ENCODE measurements around the gene EXTL2. TPM values are rescaled to one million over a fixed set of nuclear protein-coding genes. Genes with fewer than 3 reads are reported as not detected.

The EXTL2 gene
- total and polyA plus RNA-seq, 2 experiments from 2014 or later, result 23.9 to 42.5 TPM

DNA sequence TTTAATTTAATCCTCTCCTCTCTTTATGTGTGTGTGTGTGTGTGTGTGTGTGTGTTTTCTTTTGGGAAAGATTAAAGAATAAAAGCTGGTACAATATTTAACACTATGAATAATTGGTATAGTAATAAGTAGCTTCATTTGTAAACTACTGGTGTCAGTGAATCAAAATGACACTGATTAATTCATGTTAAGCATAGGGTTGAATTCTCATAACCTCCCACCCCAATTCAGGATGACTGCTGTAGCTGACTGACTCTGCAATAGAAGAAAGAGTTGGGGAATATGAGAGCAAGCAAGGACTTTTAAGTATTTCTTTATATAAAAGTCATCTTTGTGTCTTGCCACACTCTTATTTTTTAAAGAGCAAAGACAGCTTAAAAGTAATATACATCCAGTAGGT lies 14.4 kb upstream of the EXTL2 start:
- Histone ChIP-seq H3K9me3 (ENCODE audit: low read depth) (no peaks in the 10 kb centered on the region), H3K36me3 (peaks cover 30% of the 10 kb centered on the region), H3K4me1 (ENCODE audit: low read depth) (no peaks in the 10 kb centered on the region), H3K27me3 (no peaks in the 10 kb centered on the region), H3K4me3 (no peak overlapping the region), H3K27ac (no peak overlapping the region)
- TF ChIP-seq, protein P1, sequence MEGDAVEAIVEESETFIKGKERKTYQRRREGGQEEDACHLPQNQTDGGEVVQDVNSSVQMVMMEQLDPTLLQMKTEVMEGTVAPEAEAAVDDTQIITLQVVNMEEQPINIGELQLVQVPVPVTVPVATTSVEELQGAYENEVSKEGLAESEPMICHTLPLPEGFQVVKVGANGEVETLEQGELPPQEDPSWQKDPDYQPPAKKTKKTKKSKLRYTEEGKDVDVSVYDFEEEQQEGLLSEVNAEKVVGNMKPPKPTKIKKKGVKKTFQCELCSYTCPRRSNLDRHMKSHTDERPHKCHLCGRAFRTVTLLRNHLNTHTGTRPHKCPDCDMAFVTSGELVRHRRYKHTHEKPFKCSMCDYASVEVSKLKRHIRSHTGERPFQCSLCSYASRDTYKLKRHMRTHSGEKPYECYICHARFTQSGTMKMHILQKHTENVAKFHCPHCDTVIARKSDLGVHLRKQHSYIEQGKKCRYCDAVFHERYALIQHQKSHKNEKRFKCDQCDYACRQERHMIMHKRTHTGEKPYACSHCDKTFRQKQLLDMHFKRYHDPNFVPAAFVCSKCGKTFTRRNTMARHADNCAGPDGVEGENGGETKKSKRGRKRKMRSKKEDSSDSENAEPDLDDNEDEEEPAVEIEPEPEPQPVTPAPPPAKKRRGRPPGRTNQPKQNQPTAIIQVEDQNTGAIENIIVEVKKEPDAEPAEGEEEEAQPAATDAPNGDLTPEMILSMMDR (IDR thresholded peaks at IDR 0.05; ENCODE audit: low read depth, low read length), result no peak
- no peak for DNase-seq (ENCODE audit: low read depth in 1 of 2, low spot score in 1 of 2)

DNA sequence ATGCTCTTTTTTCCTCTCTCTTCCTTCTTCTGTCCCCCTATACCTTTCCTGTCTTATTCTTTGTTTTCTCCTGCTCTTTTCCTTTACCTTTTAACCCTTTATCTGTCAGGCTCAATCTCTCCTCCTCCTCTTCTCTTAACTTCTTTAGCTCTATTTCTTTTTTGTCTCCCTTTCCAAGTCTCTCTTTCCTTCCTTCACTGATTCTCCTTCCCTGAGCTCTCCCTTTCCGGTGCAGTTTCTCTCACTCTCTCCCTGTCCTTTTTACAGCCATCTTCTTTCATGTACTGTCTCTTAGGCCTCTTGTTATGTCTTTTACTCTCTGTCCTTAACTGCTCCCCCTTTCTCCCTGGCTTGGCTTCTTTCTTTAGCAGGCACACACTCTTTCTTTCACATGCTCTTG lies 13.2 kb upstream of the EXTL2 start:
- no peak overlapping the region for H3K4me3 ChIP-seq
- no peaks in the 10 kb centered on the region for H3K4me1 ChIP-seq (ENCODE audit: low read depth)
- no peaks in the 10 kb centered on the region for H3K9me3 ChIP-seq (ENCODE audit: low read depth)
- peaks cover 25% of the 10 kb centered on the region for H3K36me3 ChIP-seq
- H3K27ac ChIP-seq, result no peak overlapping the region
- no peaks in the 10 kb centered on the region for H3K27me3 ChIP-seq
- DNase-seq (ENCODE audit: low read depth in 1 of 2, low spot score in 1 of 2), result no peak
- TF ChIP-seq, protein P1 (IDR thresholded peaks at IDR 0.05; ENCODE audit: low read depth, low read length), result no peak

DNA sequence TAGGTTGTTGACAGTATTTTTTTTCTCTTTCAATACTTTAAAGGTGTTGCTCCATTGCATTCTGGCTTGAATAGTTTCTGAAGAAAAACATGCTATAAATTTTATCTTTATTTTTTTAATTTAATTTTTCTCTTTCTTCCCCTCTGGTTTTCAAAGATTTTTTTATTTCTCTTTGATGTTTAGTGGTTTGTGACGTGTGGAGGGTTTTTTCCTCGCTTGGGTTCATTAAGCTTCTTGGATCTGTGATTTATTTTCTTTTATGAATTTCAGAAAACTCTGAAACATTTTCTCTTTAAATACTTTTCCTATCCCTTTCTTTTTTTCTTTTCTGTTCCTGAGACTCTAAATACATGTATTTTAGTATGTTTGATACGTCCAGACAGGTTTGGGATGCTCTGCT lies 10.5 kb upstream of the EXTL2 start:
- DNase-seq (ENCODE audit: low read depth in 1 of 2, low spot score in 1 of 2), result no peak
- Histone ChIP-seq H3K9me3 (ENCODE audit: low read depth) (no peaks in the 10 kb centered on the region), H3K27me3 (no peaks in the 10 kb centered on the region), H3K4me3 (no peak overlapping the region), H3K27ac (no peak overlapping the region), H3K4me1 (ENCODE audit: low read depth) (no peaks in the 10 kb centered on the region), H3K36me3 (peaks cover 24% of the 10 kb centered on the region)
- TF ChIP-seq, protein P1 (IDR thresholded peaks at IDR 0.05; ENCODE audit: low read depth, low read length), result no peak

- Histone ChIP-seq H3K4me3 (no peak overlapping the region), H3K27ac (no peak overlapping the region), H3K27me3 (no peaks in the 10 kb centered on the region), H3K36me3 (peaks cover 26% of the 10 kb centered on the region), H3K4me1 (ENCODE audit: low read depth) (no peaks in the 10 kb centered on the region), H3K9me3 (ENCODE audit: low read depth) (no peaks in the 10 kb centered on the region)
- DNase-seq (ENCODE audit: low read depth in 1 of 2, low spot score in 1 of 2), result no peak
- TF ChIP-seq, protein P1 (IDR thresholded peaks at IDR 0.05; ENCODE audit: low read depth, low read length), result no peak
Measured at GRCh38 chr1:100904528-100904927, 9.9 kb upstream of the EXTL2 start.

DNA sequence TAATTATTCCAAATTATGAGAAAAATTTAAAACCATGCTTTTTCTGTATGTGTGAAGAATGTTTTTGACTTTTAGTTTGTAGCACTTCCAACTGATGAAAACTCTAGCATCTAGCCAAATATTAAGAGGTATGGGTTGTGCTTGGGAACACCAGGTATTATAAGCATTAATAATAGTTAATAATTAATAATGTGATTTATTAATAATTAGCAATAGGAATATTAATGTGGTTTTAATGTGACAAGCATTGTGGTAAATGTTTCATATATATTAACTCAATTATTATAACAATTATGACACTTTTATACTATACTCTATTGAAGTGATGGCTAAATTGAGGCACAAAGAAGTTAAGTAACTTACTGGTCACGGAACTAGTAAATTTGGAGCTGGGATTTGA lies 9.1 kb upstream of the EXTL2 start:
- DNase-seq (ENCODE audit: low read depth in 1 of 2, low spot score in 1 of 2), result no peak
- H3K27me3 ChIP-seq, result no peaks in the 10 kb centered on the region
- no peak overlapping the region for H3K4me3 ChIP-seq
- no peaks in the 10 kb centered on the region for H3K9me3 ChIP-seq (ENCODE audit: low read depth)
- no peak overlapping the region for H3K27ac ChIP-seq
- TF ChIP-seq, protein P1 (IDR thresholded peaks at IDR 0.05; ENCODE audit: low read depth, low read length), result no peak
- H3K4me1 ChIP-seq (ENCODE audit: low read depth), result no peaks in the 10 kb centered on the region
- H3K36me3 ChIP-seq, result peaks cover 22% of the 10 kb centered on the region

DNA sequence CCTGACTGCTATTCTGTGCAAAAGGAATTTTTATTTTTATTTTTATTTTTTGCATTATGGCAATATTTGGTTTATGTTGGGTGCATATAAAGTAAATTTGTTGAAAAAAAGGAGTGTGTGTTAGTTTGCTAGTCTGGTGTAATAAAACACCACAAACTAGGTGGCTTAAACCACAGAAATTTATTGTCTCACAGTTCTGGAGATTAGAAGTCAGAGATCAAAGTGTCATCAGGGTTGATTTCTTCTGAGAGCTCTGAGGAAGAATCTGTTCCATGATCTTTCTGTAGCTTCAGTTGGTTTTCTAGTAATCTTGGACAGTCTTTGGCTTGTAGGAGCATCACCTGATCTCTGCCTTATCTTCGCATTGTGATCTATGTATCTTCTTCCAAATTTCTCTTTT lies 7.7 kb upstream of the EXTL2 start:
- H3K27ac ChIP-seq, result no peak overlapping the region
- H3K27me3 ChIP-seq, result no peaks in the 10 kb centered on the region
- no peak overlapping the region for H3K4me3 ChIP-seq
- H3K36me3 ChIP-seq, result peaks cover 22% of the 10 kb centered on the region
- TF ChIP-seq, protein P1 (IDR thresholded peaks at IDR 0.05; ENCODE audit: low read depth, low read length), result no peak
- H3K9me3 ChIP-seq (ENCODE audit: low read depth), result no peaks in the 10 kb centered on the region
- H3K4me1 ChIP-seq (ENCODE audit: low read depth), result peaks cover 2% of the 10 kb centered on the region
- no peak for DNase-seq (ENCODE audit: low read depth in 1 of 2, low spot score in 1 of 2)

Measured in cardiac muscle cell (in vitro differentiated cells and primary cell).